B cell (primary cell): ENCODE results near the gene FCER2.

Source experiments
- EZH2 ChIP-seq: IDR thresholded peaks from 2 replicates; pipeline ENCODE4 v1.6.1; 2012; ENCODE audit warnings: borderline replicate concordance, low read depth, mild to moderate bottlenecking, moderate library complexity, low read length; ENCODE audit not compliant: insufficient read depth, poor library complexity, severe bottlenecking
- TF ChIP-seq, protein P1 (sequence below): fragments of 200-600 bp; IDR thresholded peaks from one replicate; pipeline ENCODE4 v1.8.0; 2022; ENCODE audit warnings: antibody characterized with exemption, mild to moderate bottlenecking

DNA sequence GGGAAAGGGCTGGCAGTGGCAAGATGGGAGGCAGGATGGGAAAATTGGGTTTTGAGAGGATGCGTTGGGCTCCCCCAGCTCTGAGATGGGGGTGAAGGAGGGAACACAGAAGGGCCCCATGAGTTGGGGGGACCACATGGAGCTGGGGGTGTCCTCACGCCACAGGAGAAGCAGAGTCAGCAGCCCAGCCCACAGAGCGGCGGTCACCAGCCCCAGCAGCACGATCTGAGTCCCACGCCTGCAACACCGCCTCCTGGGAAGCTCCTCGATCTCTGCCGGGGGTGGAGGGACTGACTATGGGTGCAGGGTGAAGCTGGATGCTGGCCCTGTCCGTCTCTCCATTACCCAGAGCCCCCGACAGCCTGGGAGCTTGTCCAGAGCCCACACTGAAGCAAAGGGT lies 3.3 kb downstream of the FCER2 start:
- TF ChIP-seq EZH2: no peak
- TF ChIP-seq, protein P1, sequence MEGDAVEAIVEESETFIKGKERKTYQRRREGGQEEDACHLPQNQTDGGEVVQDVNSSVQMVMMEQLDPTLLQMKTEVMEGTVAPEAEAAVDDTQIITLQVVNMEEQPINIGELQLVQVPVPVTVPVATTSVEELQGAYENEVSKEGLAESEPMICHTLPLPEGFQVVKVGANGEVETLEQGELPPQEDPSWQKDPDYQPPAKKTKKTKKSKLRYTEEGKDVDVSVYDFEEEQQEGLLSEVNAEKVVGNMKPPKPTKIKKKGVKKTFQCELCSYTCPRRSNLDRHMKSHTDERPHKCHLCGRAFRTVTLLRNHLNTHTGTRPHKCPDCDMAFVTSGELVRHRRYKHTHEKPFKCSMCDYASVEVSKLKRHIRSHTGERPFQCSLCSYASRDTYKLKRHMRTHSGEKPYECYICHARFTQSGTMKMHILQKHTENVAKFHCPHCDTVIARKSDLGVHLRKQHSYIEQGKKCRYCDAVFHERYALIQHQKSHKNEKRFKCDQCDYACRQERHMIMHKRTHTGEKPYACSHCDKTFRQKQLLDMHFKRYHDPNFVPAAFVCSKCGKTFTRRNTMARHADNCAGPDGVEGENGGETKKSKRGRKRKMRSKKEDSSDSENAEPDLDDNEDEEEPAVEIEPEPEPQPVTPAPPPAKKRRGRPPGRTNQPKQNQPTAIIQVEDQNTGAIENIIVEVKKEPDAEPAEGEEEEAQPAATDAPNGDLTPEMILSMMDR: no peak
